SW480 (cell line): Measurements from ENCODE around the gene CTNNA2.

ENCODE experiments used
- DNase-seq: peaks from one replicate; pipeline ENCODE4 v3.0.0-alpha.2; 2016; ENCODE audit warnings: low spot score

Gene CTNNA2

GRCh38 chr2:79984476-79984875 lies 471.6 kb downstream of the CTNNA2 start:
- no peak for DNase-seq

- no peak for DNase-seq
These were observed 472.3 kb downstream of the CTNNA2 start for GRCh38 chr2:79985145-79985544.

- no peak for DNase-seq
These were observed 472.7 kb downstream of the CTNNA2 start for GRCh38 chr2:79985571-79985970.

GRCh38 chr2:79993144-79993543 lies 480.3 kb downstream of the CTNNA2 start:
- DNase-seq = no peak

- DNase-seq = peak; percentile 60
These were observed 481.3 kb downstream of the CTNNA2 start for GRCh38 chr2:79994161-79994560.

- no peak for DNase-seq
These were observed 482.1 kb downstream of the CTNNA2 start for GRCh38 chr2:79994965-79995364.

- no peak for DNase-seq
These were observed 483.9 kb downstream of the CTNNA2 start for GRCh38 chr2:79996709-79997108.

GRCh38 chr2:80001701-80002101 lies 488.9 kb downstream of the CTNNA2 start:
- no peak for DNase-seq

- DNase-seq = no peak
These were observed 489.3 kb downstream of the CTNNA2 start for GRCh38 chr2:80002112-80002511.

- no peak for DNase-seq
These were observed 489.8 kb downstream of the CTNNA2 start for GRCh38 chr2:80002568-80003157.

- no peak for DNase-seq
These were observed 495.1 kb downstream of the CTNNA2 start for GRCh38 chr2:80007777-80008503.

GRCh38 chr2:80008596-80008995 lies 495.7 kb downstream of the CTNNA2 start:
- no peak for DNase-seq

- DNase-seq = no peak
These were observed 496.4 kb downstream of the CTNNA2 start for GRCh38 chr2:80009211-80009610.

- DNase-seq = no peak
These were observed 499.2 kb downstream of the CTNNA2 start for GRCh38 chr2:80012061-80012460.

GRCh38 chr2:80014637-80015036 lies 501.8 kb downstream of the CTNNA2 start:
- DNase-seq = no peak

- no peak for DNase-seq
These were observed 503.3 kb downstream of the CTNNA2 start for GRCh38 chr2:80016171-80016570.

GRCh38 chr2:80019571-80020460 lies 507.0 kb downstream of the CTNNA2 start:
- DNase-seq = peak; percentile 74

- DNase-seq = no peak
These were observed 509.2 kb downstream of the CTNNA2 start for GRCh38 chr2:80022018-80022417.

GRCh38 chr2:80026040-80026729 lies 513.3 kb downstream of the CTNNA2 start:
- no peak for DNase-seq

GRCh38 chr2:80028051-80028450 lies 515.2 kb downstream of the CTNNA2 start:
- no peak for DNase-seq

- DNase-seq = no peak
These were observed 515.7 kb downstream of the CTNNA2 start for GRCh38 chr2:80028584-80028983.

GRCh38 chr2:80030135-80030534 lies 517.3 kb downstream of the CTNNA2 start:
- no peak for DNase-seq
